Adipose tissue (tissue), 3 donors: ENCODE results near the gene RUSC1. TPM values are rescaled to one million over a fixed set of nuclear protein-coding genes. Genes with fewer than 3 reads are reported as not detected.
A peak's percentile ranks its signal among the peaks of the same experiment; 100 is the strongest.
"Not testable (repeated sequence)": the region's sequence is repeated elsewhere in the genome, so short reads cannot be mapped to it uniquely, and the experiment has no call there.

Source experiments
- H3K27ac ChIP-seq: one replicate; pipeline ENCODE4 v1.5.1; 2013; ENCODE audit warnings: low read depth, low read length
- WGBS, 3 donors: extraction: QIAGEN DNeasy Blood & Tissue Kit; methylation state at CpG; one replicate each; pipeline ENCODE4 v1.1.7; 2013; 5-methylcytosine and 5-hydroxymethylcytosine counted together
- polyA plus RNA-seq, 3 donors: library from polyadenylated mRNA; stranded (reverse); fragments of 200-250 nt; gene quantifications; one replicate each; pipeline ENCODE4 v1.2.3, GENCODE V29; 2013
- donor health status: healthy with polysubstance abuse.
- donor health status: Bipolar disorder and iron deficiency.
- donor health status: healthy.

Gene RUSC1
- polyA plus RNA-seq, 3 donors: 15.4 to 30.0 (median 17.6) TPM

DNA sequence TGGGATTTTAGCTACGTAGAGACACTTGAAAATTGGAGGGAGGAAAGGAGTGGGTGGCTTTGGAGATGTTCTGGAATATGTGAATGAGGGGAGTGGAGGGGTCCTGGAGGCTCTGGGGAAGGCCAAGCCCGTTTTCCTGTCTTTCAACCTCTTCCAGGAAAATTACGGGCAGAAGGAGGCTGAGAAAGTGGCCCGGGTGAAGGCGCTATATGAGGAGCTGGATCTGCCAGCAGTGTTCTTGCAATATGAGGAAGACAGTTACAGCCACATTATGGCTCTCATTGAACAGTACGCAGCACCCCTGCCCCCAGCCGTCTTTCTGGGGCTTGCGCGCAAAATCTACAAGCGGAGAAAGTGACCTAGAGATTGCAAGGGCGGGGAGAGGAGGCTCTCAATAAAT lies 442 bp upstream of the RUSC1 start:
- WGBS, 3 donors: 22 to 53% (median 27%) methylated on average over 11 of the region's 11 CpGs
- H3K27ac ChIP-seq: no peak overlapping the region

DNA sequence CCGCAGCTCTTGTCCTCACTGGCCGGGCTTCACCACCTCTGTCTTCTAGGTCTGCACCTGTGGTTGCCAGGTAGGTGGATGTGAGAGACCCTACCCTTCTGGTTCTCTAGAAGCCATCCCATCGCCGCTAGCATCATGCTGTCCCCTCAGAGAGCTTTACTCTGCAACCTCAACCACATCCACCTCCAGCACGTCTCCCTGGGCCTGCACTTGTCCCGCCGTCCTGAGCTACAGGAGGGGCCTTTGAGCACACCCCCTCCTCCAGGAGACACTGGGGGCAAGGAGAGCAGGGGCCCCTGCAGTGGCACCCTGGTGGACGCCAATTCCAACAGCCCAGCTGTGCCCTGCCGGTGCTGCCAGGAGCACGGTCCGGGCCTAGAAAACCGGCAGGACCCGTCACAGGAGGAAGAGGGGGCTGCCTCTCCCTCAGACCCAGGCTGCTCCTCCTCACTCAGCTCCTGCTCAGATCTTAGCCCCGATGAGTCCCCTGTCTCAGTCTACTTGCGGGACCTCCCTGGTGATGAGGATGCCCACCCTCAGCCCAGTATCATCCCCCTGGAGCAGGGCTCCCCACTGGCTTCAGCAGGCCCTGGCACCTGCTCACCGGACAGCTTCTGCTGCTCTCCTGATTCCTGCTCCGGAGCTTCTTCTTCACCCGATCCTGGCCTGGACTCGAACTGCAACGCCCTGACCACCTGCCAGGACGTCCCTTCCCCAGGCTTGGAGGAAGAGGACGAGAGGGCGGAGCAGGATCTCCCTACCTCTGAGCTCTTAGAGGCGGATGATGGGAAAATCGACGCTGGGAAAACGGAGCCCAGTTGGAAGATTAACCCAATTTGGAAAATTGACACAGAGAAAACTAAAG lies 1.2 kb downstream of the RUSC1 start:
- no peak overlapping the region for H3K27ac ChIP-seq
- WGBS, 3 donors: 43 to 54% (median 51%) methylated on average over 25 to 27 of the region's 27 CpGs

- WGBS, 3 donors: 1 to 3% (median 1%) methylated on average over 25 to 28 of the region's 28 CpGs
- H3K27ac ChIP-seq: no peak overlapping the region
These were observed 1.9 kb downstream of the RUSC1 start for GRCh38 chr1:155322571-155322952.

DNA sequence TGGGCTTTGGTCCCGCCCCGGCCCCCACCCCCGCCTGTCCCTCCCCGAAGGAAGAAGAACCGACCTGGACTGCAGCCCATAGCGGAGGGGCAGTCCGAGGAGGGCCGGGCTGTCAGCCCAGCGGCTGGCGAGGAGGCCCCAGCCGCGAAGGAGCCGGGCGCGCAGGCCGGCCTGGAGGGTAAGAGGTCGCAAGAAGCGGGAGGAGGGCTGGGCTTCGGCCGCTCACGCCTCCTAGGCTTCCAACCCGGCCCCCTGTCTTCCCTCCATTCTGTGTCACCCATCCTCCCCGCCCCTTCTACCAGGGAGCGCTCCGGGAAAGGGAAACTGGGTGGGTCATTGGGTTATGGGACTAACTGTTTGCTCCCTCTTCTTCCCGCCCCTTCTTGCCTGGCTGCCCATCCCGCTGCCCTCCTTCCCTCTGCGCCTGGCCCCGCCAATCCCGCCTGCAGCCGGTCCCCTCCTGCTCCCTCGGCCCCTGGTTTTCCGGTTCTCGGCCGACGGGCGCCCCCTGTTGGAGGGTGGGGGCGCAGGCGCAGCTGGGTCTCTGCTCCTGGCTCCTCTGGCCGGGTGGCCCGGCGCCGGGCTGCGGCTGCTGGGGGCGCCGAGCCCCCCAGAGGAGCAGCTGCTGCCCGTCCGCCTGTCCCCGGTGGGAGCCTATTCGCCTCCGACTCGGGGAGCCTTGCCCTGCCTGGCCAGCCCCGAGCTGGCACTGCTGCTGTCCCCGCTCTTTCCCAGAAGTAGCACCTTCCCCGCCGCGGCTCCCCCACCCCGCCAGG lies 2.4 kb downstream of the RUSC1 start:
- H3K27ac ChIP-seq: peak overlapping the region; percentile 84
- whole genome bisulfite sequencing, 3 donors: 1% methylated on average over 48 to 58 of the region's 58 CpGs

GRCh38 chr1:155323729-155324036 lies 3.0 kb downstream of the RUSC1 start:
- WGBS, 3 donors: 0% methylated on average over 16 to 29 of the region's 29 CpGs

GRCh38 chr1:155324037-155324716 lies 3.5 kb downstream of the RUSC1 start:
- WGBS, 3 donors: 0 to 1% (median 1%) methylated on average over 26 to 44 of the region's 44 CpGs
- H3K27ac ChIP-seq: peak overlapping the region; percentile 84

More at GRCh38 chr1:155323729-155324036, 3.0 kb downstream of the RUSC1 start:
- peak overlapping the region; percentile 84 for H3K27ac ChIP-seq

GRCh38 chr1:155324717-155325602 lies 4.3 kb downstream of the RUSC1 start:
- no peak overlapping the region for H3K27ac ChIP-seq
- WGBS, 3 donors: 6 to 14% (median 12%) methylated on average over 59 of the region's 59 CpGs

GRCh38 chr1:155325603-155325893 lies 4.9 kb downstream of the RUSC1 start:
- 36 to 64% (median 49%) methylated on average over 6 of the region's 6 CpGs for whole genome bisulfite sequencing, 3 donors
- H3K27ac ChIP-seq: no peak overlapping the region

- WGBS, 3 donors: 82 to 92% (median 82%) methylated on average over 6 of the region's 6 CpGs
- no peak overlapping the region for H3K27ac ChIP-seq
These were observed 5.4 kb downstream of the RUSC1 start for GRCh38 chr1:155326020-155326526.

GRCh38 chr1:155326631-155327037 lies 5.9 kb downstream of the RUSC1 start:
- 87 to 88% (median 87%) methylated on average over 7 of the region's 7 CpGs for WGBS, 3 donors
- H3K27ac ChIP-seq: no peak overlapping the region

- H3K27ac ChIP-seq: no peak overlapping the region
- WGBS, 3 donors: 85 to 90% (median 88%) methylated on average over 4 of the region's 4 CpGs
These were observed 7.3 kb downstream of the RUSC1 start for GRCh38 chr1:155327981-155328380.

DNA sequence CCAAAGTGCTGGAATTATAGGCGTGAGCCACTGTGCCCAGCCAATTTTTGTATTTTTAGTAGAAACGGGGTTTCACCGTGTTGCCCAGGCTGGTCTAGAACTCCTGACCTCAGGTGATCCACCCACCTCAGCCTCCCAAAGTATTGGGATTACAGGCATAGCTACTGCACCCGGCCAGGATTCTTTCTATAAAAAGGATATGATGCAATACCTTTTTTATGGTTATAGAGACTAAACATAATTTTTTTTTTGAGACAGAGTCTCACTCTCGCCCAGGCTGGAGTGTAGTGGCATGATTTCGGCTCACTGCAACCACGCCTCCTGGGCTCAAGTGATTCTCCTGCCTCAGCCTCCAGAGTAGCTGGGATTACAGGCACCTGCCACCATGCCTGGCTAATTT lies 8.2 kb downstream of the RUSC1 start:
- H3K27ac ChIP-seq: not testable (repeated sequence)
- 82 to 90% (median 83%) methylated on average over 7 of the region's 7 CpGs for WGBS, 3 donors

GRCh38 chr1:155329980-155330598 lies 9.4 kb downstream of the RUSC1 start:
- no peak overlapping the region for H3K27ac ChIP-seq
- 78 to 94% (median 86%) methylated on average over 11 of the region's 11 CpGs for WGBS, 3 donors

DNA sequence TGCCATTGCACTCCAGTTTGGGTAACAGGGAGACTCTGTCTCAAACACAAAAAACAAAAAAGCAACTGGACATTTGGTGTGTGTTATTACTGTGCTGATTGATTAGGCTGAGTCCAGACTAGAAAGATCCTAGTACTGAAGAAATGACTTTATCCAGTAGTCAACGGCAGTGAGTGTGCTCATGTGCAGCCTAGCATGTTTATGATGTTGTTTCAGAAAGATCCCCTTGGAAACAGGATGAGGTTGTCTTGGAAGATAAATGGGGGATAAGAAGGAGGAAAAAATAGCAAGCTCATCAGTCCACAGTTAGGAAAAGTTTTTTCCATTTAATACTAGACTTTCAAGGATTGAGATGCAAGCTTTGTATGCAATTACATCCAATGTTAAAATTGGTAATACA lies 14.3 kb downstream of the RUSC1 start:
- H3K27ac ChIP-seq: no peak overlapping the region
- 51 to 67% (median 66%) methylated on average over 1 of the region's 1 CpG for WGBS, 3 donors

DNA sequence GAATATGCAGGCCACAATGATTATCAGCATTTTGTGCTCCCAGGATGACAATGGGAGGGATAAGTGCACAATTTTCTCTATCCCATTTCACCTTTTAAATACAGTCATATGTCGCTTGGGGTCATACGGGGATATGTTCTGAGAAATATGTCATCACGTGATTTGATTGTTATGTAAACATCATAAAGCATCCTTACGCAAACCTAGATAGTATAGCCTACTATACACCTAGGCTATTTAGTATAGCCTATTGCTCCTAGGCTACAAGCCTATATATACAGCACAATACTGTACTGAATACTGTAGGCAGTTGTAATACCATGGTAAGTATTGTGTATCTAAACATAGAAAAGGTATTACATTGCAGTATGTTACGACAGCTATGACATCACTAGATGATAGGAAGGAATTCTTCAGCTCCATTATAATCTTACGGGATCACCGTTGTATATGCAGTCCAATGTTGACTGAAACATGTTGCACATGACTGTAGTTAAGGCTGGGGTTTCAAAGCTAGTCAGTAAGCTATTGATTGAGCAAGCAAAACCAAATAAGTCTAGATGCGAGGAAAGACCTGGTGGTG lies 18.9 kb downstream of the RUSC1 start:
- WGBS, 3 donors: 86 to 91% (median 91%) methylated on average over 8 of the region's 8 CpGs
- no peak overlapping the region for H3K27ac ChIP-seq

- WGBS, 3 donors: 89 to 97% (median 90%) methylated on average over 3 of the region's 3 CpGs
These were observed 22.1 kb downstream of the RUSC1 start for GRCh38 chr1:155342842-155343241.

GRCh38 chr1:155352631-155353030 lies 31.9 kb downstream of the RUSC1 start:
- no peak overlapping the region for H3K27ac ChIP-seq
- 87 to 96% (median 90%) methylated on average over 6 of the region's 6 CpGs for WGBS, 3 donors

More at GRCh38 chr1:155342842-155343241, 22.1 kb downstream of the RUSC1 start:
- H3K27ac ChIP-seq: no peak overlapping the region
